Fibroblast of gingiva (primary cell): ENCODE results near the gene PPIL1.

Source experiments
- DNase-seq: peaks from one replicate; pipeline ENCODE4 v3.0.0-alpha.2; 2011; ENCODE audit warnings: low read depth

Gene PPIL1

DNA sequence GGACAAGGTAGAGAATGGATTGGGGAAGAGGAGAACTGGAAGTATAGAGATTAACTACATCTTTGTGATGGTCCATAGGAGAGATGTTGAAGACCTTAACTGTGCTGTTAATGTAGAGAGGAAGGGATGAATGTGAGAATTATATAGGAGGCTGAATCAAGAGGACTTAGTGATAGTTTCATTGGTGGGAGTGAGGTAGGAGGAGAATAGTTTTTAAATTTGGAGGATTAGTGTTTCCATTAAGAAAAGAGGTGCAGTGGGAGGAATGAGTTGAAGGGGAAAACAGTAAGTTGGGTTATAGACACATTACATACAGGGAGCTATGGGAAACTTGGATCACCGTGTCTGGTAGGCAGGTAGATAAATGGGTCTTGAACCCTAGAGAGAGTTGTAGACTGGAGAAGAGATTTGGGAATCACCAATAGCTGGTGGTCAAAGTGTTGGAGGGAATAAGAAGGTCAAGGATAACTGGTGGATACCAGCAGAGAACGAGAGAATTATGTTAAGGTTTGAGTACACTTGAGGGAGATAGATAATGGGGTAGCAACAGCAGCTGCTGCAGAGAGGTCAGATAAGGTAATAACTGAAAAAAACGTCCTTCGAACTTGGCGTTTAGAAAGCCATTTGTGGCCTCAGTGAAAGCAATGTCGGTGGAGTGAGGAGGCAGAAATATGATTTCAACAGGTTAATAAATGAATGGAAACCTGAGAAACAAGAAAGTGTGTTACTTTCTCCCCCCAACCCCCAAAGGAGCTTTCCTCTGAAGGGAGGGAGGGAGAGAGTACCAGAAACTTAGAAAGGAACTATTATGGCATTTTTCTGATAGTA, 14.3 kb upstream of the PPIL1 start:
- DNase-seq: no peak

GRCh38 chr6:36888115-36888643, 13.6 kb upstream of the PPIL1 start:
- no peak for DNase-seq

DNA sequence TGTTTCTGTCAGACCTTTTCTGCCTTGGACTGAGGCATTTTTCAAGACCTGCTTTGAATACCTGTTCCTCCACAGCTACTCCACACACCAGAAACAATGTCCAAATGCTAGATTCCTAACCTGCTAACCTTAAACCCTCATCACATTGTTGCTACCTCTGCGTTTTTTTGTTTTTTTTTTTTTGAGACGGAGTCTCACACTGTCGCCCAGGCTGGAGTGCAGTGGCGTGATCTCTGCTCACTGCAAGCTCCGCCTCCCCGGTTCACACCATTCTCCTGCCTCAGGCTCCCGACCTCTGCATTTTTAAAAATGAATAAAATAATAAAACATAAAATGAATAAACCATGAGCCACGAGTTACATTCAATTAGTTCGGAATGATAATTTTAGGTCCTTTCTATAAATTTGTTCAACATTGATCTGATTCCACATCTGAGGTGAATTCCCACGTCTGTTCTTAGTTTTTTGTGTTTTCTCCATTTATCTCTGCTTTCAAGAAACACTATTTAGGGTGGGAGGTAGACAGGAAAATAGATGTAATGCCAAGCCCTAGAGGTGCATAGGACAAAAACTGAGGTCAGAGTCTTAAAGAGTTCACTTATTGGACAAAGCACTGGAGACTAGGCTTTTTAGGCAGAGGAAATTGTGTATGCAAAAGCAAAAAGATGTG, 12.5 kb upstream of the PPIL1 start:
- DNase-seq: no peak

- peak; percentile 97 for DNase-seq
These were observed 11.1 kb upstream of the PPIL1 start, which contains the start of gene C6orf89 for GRCh38 chr6:36885461-36886401. Gene C6orf89 (plus strand): TSS chr6:36885952. CDS start chr6:36899445, 13,493 bp downstream.

DNA sequence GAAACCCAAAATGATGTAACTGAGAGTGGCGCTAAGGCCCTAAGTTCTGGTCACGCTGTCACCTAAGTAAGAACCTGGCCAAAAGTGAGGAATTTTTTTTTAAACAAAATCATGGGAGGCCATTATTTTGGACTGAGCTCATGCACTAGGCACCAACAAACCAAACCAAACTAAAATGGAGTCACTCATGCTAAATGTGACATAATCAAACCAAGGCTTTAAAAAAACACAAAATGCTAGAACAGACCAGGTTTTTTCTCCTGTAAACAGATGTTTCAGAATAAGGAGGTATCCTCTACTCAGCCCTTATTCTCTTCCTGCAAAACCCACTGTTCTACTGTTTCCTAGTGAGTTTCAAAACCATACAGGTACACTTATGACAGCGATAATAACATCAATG, 10.0 kb upstream of the PPIL1 start:
- DNase-seq: no peak

GRCh38 chr6:36875250-36875633, 639 bp upstream of the PPIL1 start:
- DNase-seq: no peak

- peak; percentile 20 for DNase-seq
These were observed 776 bp downstream of the PPIL1 start for GRCh38 chr6:36873612-36874442.

DNA sequence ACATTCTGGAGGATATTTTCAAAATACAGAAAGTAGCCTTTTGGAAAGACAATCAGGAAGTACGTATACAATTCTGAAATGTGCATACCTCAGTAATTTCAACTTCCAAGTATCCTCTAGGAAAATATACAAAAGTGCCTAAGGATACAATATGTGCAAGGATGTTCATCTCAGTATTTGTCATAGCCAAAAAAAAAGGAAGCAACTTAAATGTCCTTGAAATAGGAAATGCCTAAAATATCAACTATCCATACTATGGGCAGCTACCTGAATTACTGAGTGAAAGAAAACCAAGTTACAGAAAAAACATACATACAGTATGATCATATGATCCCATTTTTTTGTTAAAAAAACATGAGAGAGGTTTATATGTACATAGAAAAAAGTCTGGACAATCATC, 1.5 kb downstream of the PPIL1 start:
- no peak for DNase-seq

- DNase-seq: no peak
These were observed 2.9 kb downstream of the PPIL1 start for GRCh38 chr6:36871686-36872085.

DNA sequence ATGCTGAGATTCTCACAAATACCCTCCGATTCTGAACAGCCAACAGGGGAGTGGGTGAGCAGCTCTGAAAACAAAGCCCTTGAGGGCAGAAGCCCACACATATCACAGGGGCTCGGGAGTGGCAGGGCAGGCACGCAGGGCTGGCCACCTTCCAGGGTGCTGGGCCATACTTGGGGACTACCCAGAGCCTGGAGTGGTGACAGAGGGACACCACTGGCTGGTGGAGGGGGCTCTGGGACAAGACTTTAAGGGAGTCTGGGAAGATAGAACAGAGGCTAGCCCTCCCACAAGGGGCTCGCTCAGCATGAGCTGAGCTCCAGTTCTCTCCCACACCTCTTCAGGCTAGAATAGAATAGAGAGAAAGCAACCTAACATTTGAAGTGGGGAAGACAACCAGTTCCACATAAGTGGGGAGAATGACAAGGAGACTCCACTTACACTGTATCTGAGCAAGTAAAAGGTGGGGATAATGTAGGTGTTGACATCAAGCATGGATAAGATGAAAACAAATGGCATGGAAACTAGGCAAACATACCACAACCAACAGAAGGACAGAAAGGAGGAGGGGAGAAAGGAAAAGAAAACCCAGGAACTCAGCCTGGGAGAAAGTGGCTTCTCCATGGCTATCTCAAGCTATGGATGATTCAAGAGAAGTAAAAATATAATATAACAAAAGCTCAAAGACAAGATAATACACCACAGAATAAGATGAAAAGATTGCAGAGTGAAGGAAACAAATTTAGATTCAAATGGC, 7.0 kb downstream of the PPIL1 start:
- no peak for DNase-seq

DNA sequence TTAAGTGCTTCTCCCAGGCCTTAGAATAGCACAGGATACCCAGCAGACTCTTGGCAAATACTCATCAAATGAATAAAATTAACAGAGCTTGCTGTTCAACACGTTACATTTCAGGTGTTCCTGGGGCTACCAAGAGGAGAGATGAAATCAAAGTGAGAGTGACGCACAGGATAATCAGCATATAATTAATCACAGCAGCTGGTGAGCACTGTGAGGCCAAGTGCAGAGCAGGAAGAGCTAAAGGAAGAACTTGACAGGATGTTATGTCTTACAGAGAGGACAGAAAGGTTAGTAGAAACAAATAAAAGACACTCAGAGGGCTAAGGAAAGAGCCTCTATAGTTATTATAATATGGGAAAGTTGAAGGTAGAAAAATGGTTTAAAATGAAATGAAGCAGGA, 8.8 kb downstream of the PPIL1 start:
- no peak for DNase-seq

DNA sequence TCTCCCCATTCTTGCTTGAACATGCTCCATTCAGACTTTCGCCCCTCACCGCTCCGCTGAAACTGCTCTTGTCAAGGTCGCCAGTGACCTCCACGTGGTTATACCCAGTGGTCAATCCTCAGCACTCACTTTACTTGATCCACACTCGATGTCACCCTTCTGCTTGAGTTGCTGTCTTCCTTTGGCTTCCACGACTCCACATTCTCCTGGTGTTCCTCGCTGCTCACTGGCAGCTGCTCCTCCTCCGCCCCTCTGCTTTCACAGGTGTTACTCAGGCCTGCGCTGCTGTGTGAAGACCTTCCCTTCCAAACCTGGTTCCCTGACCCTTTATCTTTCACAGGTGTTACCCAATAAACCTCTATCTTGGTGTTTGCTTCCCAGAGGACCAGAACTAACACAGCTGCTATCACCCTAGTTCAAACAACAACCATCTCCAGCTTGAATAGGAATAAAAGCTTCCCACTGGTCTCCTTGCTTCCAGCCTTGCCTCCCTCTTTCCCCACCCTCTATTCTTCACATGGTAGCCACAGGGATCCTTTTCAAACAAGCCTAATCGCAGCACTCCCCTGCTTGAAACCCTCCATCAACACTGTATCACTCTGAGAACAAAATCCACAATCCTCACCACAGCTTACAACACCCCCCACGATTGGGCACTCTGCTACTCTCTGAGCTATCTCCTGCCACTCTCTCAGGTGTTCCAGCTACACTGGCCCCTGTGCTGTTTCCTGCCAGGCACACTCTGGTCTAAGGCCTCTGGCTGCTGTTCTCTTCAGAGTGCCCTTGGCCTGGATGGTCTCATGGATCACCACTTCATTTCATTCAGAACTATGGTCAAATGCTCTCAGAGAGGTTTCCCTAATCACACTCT, 10.7 kb downstream of the PPIL1 start:
- no peak for DNase-seq

DNA sequence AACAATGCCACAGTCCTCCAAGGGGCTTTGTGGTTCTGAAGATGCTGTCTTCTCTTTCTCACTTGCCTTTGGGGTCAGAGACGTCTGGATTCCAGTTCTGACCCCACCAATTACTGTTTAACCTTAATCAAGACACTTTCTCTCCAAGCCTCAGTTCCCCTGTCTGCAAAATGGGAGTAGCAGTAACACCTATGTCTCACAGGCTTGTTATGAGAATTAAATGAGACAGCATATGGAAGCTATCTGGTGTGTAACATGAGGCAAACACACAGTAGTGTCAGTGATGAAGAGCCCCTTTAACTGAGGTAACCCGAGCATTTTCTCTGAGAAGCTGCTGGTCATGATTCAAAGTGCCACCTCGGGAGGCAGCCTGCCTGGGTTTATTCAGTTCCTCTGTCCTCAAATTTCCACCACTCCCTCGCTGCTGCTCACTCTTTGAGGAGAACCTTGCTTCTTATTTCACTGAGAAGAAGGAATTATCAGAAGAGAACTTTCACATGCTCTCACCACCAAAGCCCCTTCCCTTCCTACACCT, 11.7 kb downstream of the PPIL1 start:
- DNase-seq: no peak

GRCh38 chr6:36862164-36862847, 12.3 kb downstream of the PPIL1 start:
- no peak for DNase-seq

DNA sequence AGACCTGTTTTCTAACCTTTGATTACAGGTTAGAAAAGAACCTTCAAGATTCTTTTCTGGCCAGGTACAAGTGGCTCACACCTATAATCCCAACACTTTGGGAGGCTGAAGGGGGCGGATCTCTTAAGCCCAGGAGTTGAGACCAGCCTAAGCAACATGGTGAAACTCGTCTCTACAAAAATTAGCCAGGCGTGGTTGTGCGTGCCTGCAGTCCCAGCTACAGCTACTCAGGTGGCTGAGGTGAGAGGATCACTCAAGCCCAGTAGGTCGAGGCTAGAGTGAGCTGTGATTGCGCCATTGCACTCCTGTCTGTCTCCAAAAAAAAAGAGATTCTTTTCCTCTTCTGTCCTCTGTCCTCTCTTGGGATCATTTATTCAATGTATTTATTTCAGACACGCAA, 14.5 kb downstream of the PPIL1 start:
- no peak for DNase-seq

GRCh38 chr6:36858407-36858981, 16.1 kb downstream of the PPIL1 start:
- no peak for DNase-seq

GRCh38 chr6:36857325-36857724, 17.3 kb downstream of the PPIL1 start:
- no peak for DNase-seq

- no peak for DNase-seq
These were observed 18.3 kb downstream of the PPIL1 start for GRCh38 chr6:36856277-36856676.
